OCI-LY3 (cell line): ENCODE measurements around the gene SYCP3.

Experiments
- H2AFZ ChIP-seq: fragments of 200-600, 300-600 bp; shearing (Covaris generic); 2 replicates; pipeline ENCODE4 v1.6.0; 2014; ENCODE audit warnings: antibody characterized with exemption, low read depth, low read length
- H3K27ac ChIP-seq: fragments of 200-600, 300-600 bp; sonication (generic); 2 replicates; pipeline ENCODE4 v1.5.1; 2014; ENCODE audit warnings: mild to moderate bottlenecking, low read length, moderate library complexity, mixed read lengths
- H3K27me3 ChIP-seq: fragments of 200-600, 300-600 bp; sonication (generic); 2 replicates; pipeline ENCODE4 v1.6.1; 2014; ENCODE audit warnings: low read depth, low read length, mixed read lengths
- H3K36me3 ChIP-seq: fragments of 200-600, 300-600 bp; sonication (generic); replicated peaks from 2 replicates; pipeline ENCODE3; 2014; ENCODE audit warnings: low read depth, low read length, mixed read lengths
- H3K4me1 ChIP-seq: fragments of 300-600, 200-600 bp; sonication (generic); 2 replicates; pipeline ENCODE4 v1.6.1; 2014; ENCODE audit warnings: low read length, mixed read lengths
- H3K4me2 ChIP-seq: fragments of 200-600, 300-600 bp; sonication (generic); 2 replicates; pipeline ENCODE4 v1.6.1; 2014; ENCODE audit warnings: low read length, mixed read lengths
- H3K4me3 ChIP-seq: fragments of 300-600, 200-600 bp; sonication (generic); 2 replicates; pipeline ENCODE4 v1.5.1; 2014; ENCODE audit warnings: antibody characterized with exemption, mild to moderate bottlenecking, low read length, moderate library complexity
- H3K79me2 ChIP-seq: fragments of 300-600, 200-600 bp; shearing (Covaris generic); 2 replicates; pipeline ENCODE4 v1.6.1; 2014; ENCODE audit warnings: mild to moderate bottlenecking, low read length, mixed read lengths
- H3K9ac ChIP-seq: fragments of 300-600, 200-600 bp; shearing (Covaris generic); 2 replicates; pipeline ENCODE4 v1.6.0; 2014; ENCODE audit warnings: mild to moderate bottlenecking, low read length, moderate library complexity
- H3K9me3 ChIP-seq: fragments of 200-600, 300-600 bp; shearing (Covaris generic); 2 replicates; pipeline ENCODE4 v1.6.1; 2014; ENCODE audit warnings: low read length, mixed read lengths; ENCODE audit not compliant: insufficient read depth
- H4K20me1 ChIP-seq: fragments of 200-600, 300-600 bp; sonication (generic); 2 replicates; pipeline ENCODE4 v1.6.1; 2016; ENCODE audit warnings: low read length, mixed read lengths; ENCODE audit not compliant: insufficient read depth
- EZH2phosphoT487 ChIP-seq: fragments of 200-600 bp; shearing (Covaris generic); IDR thresholded peaks from 2 replicates; pipeline ENCODE4 v1.6.1; 2018; ENCODE audit warnings: antibody characterized with exemption, mixed run types, low read depth
- TF ChIP-seq, protein P1 (sequence below): fragments of 200-600, 300-600 bp; sonication (generic); IDR thresholded peaks from 2 replicates; pipeline ENCODE4 v1.5.1; 2014; ENCODE audit warnings: antibody characterized with exemption, low read length, low read depth

The SYCP3 gene

DNA sequence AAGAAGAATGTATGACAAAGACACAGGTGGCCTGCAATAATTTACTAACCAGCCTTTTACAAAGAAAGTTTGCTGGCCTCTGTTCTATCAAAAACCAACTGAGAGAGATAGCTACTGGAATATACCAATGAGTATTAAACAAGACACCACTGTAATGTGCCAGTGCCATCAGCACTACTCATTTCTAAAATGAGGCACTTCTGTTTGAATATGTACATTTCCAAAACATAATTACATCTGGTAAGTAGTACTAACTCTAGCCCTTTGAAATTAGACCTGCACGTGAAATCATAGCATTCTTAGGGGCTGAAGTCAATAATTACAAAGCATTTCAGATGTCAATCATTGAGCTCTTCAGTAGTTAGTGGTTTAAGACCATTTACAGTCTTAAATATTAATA, 6.9 kb upstream of the SYCP3 start:
- no peak overlapping the region for H3K4me3 ChIP-seq
- H3K27me3 ChIP-seq: no peaks in the 10 kb centered on the region
- no peak overlapping the region for H3K4me2 ChIP-seq
- H3K79me2 ChIP-seq: no peaks in the 10 kb centered on the region
- no peak overlapping the region for H2AFZ ChIP-seq
- H3K9ac ChIP-seq: no peak overlapping the region
- no peak overlapping the region for H3K27ac ChIP-seq
- no peaks in the 10 kb centered on the region for H3K4me1 ChIP-seq
- no peaks in the 10 kb centered on the region for H4K20me1 ChIP-seq
- TF ChIP-seq EZH2phosphoT487: no peak
- TF ChIP-seq, protein P1, sequence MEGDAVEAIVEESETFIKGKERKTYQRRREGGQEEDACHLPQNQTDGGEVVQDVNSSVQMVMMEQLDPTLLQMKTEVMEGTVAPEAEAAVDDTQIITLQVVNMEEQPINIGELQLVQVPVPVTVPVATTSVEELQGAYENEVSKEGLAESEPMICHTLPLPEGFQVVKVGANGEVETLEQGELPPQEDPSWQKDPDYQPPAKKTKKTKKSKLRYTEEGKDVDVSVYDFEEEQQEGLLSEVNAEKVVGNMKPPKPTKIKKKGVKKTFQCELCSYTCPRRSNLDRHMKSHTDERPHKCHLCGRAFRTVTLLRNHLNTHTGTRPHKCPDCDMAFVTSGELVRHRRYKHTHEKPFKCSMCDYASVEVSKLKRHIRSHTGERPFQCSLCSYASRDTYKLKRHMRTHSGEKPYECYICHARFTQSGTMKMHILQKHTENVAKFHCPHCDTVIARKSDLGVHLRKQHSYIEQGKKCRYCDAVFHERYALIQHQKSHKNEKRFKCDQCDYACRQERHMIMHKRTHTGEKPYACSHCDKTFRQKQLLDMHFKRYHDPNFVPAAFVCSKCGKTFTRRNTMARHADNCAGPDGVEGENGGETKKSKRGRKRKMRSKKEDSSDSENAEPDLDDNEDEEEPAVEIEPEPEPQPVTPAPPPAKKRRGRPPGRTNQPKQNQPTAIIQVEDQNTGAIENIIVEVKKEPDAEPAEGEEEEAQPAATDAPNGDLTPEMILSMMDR: no peak
- H3K9me3 ChIP-seq: no peaks in the 10 kb centered on the region
- peaks cover 11% of the 10 kb centered on the region for H3K36me3 ChIP-seq

- peaks cover 11% of the 10 kb centered on the region for H3K36me3 ChIP-seq
- TF ChIP-seq, protein P1: no peak
- no peak for TF ChIP-seq EZH2phosphoT487
- no peaks in the 10 kb centered on the region for H4K20me1 ChIP-seq
- H3K27ac ChIP-seq: no peak overlapping the region
- H3K79me2 ChIP-seq: no peaks in the 10 kb centered on the region
- H2AFZ ChIP-seq: no peak overlapping the region
- no peaks in the 10 kb centered on the region for H3K9me3 ChIP-seq
- no peak overlapping the region for H3K4me3 ChIP-seq
- H3K27me3 ChIP-seq: no peaks in the 10 kb centered on the region
- H3K4me1 ChIP-seq: no peaks in the 10 kb centered on the region
- H3K9ac ChIP-seq: no peak overlapping the region
- H3K4me2 ChIP-seq: no peak overlapping the region
These were observed 6.2 kb upstream of the SYCP3 start for GRCh38 chr12:101745481-101745880.

DNA sequence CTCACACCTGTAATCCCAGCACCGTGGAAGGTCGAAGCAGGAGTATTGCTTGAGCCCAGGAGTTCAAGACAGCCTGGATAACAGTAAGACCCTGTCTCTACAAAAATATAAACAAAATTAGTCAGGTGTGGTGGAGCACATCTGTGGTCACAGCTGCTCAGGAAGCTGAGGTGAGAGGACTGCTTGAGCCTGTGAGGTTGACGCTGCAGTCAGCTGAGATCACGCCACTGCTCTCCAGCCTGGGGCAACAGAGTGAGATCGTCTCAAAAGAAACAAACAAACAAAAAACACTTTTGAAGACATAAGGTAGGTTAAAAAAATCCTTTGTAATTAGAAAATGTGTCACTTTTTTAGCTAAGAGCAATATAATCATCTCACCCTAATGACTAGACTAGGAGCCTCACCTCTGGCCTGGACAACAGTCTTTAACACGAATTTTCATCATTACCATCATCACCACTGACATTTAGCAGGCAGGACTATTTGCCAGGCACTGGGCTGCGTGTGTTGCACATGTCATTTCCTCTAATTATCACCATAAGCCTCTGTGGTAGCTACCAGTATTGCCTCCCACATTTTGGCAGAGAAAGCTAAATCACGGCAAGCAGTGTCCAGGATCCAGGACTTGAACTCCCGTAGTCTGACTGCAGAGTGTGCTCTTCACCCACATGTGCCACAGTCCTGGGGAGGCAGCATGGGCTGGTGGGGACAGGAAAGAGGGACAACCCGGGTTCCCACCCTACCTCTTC, 4.6 kb upstream of the SYCP3 start:
- H2AFZ ChIP-seq: no peak overlapping the region
- H3K79me2 ChIP-seq: no peaks in the 10 kb centered on the region
- H3K27me3 ChIP-seq: no peaks in the 10 kb centered on the region
- H3K4me2 ChIP-seq: no peak overlapping the region
- no peaks in the 10 kb centered on the region for H4K20me1 ChIP-seq
- H3K36me3 ChIP-seq: peaks cover 11% of the 10 kb centered on the region
- no peak overlapping the region for H3K4me3 ChIP-seq
- H3K9ac ChIP-seq: no peak overlapping the region
- H3K9me3 ChIP-seq: no peaks in the 10 kb centered on the region
- H3K4me1 ChIP-seq: no peaks in the 10 kb centered on the region
- TF ChIP-seq, protein P1: no peak
- TF ChIP-seq EZH2phosphoT487: no peak
- H3K27ac ChIP-seq: no peak overlapping the region

GRCh38 chr12:101743242-101743641, 4.0 kb upstream of the SYCP3 start:
- Histone ChIP-seq H2AFZ (no peak overlapping the region), H3K27me3 (no peaks in the 10 kb centered on the region), H3K4me3 (no peak overlapping the region), H3K9me3 (no peaks in the 10 kb centered on the region), H4K20me1 (no peaks in the 10 kb centered on the region), H3K4me1 (no peaks in the 10 kb centered on the region), H3K9ac (no peak overlapping the region), H3K27ac (no peak overlapping the region), H3K36me3 (peaks cover 8% of the 10 kb centered on the region), H3K79me2 (no peaks in the 10 kb centered on the region), H3K4me2 (no peak overlapping the region)
- TF ChIP-seq, protein P1: no peak
- no peak for TF ChIP-seq EZH2phosphoT487
